MG63 (cell line): ENCODE measurements around the gene COPZ2. TPM values are rescaled to one million over a fixed set of nuclear protein-coding genes. Genes with fewer than 3 reads are reported as not detected.
"Not testable (repeated sequence)": the region's sequence is repeated elsewhere in the genome, so short reads cannot be mapped to it uniquely, and the experiment has no call there.

Source experiments
- DNase-seq: peaks from one replicate; pipeline ENCODE4 v3.0.0-alpha.2; 2020
- H3K27me3 ChIP-seq: fragments of 250-450 bp; sonication (Bioruptor Pico); 2 replicates; pipeline ENCODE4 v1.5.1; 2020; ENCODE audit warnings: mild to moderate bottlenecking, moderate library complexity
- H3K36me3 ChIP-seq: fragments of 250-450 bp; sonication (Bioruptor Pico); 2 replicates; pipeline ENCODE4 v1.5.1; 2020; ENCODE audit warnings: mild to moderate bottlenecking, moderate library complexity
- H3K4me3 ChIP-seq: fragments of 250-450 bp; sonication (Bioruptor Pico); 2 replicates; pipeline ENCODE4 v1.5.1; 2020; ENCODE audit warnings: mild to moderate bottlenecking, moderate library complexity
- H3K9me3 ChIP-seq: fragments of 250-450 bp; sonication (Bioruptor Pico); 2 replicates; pipeline ENCODE4 v1.5.1; 2020; ENCODE audit warnings: mild to moderate bottlenecking, moderate library complexity
- total RNA-seq: library from RNA; depleted of rRNA; stranded (reverse); fragments of >200 nt; shearing (Covaris generic); gene quantifications from 2 replicates; pipeline ENCODE4 v1.2.3, GENCODE V29; 2014; ENCODE audit warnings: low replicate concordance

Gene COPZ2
- total RNA-seq, 1 experiment from 2014 or later = 91.7 TPM

GRCh38 chr17:48003417-48004151 is 34.0 kb downstream of the COPZ2 start:
- DNase-seq = no peak
- Histone ChIP-seq H3K4me3 (no peak overlapping the region), H3K36me3 (no peaks in the 10 kb centered on the region), H3K27me3 (0 out of 2 replicates have a peak, but pooled peaks cover under 1% of the 10 kb centered on the region), H3K9me3 (no peaks in the 10 kb centered on the region)

GRCh38 chr17:48002916-48003416 is 34.6 kb downstream of the COPZ2 start:
- no peaks in the 10 kb centered on the region for H3K9me3 ChIP-seq
- H3K27me3 ChIP-seq = no peaks in the 10 kb centered on the region
- H3K36me3 ChIP-seq = no peaks in the 10 kb centered on the region
- peak; percentile 12 for DNase-seq
- H3K4me3 ChIP-seq = no peak overlapping the region

- DNase-seq = peak; percentile 31
- Histone ChIP-seq H3K36me3 (no peaks in the 10 kb centered on the region), H3K27me3 (no peaks in the 10 kb centered on the region), H3K4me3 (no peak overlapping the region), H3K9me3 (no peaks in the 10 kb centered on the region)
These were observed 35.2 kb downstream of the COPZ2 start for GRCh38 chr17:48002266-48002915.

- H3K9me3 ChIP-seq, DNase-seq, H3K4me3 ChIP-seq, H3K27me3 ChIP-seq, H3K36me3 ChIP-seq: not testable (repeated sequence)
These were observed 35.9 kb downstream of the COPZ2 start for GRCh38 chr17:48001657-48002056.

- no peaks in the 10 kb centered on the region for H3K9me3 ChIP-seq
- H3K36me3 ChIP-seq = no peaks in the 10 kb centered on the region
- H3K4me3 ChIP-seq = no peak overlapping the region
- no peaks in the 10 kb centered on the region for H3K27me3 ChIP-seq
- no peak for DNase-seq
These were observed 36.4 kb downstream of the COPZ2 start for GRCh38 chr17:48001197-48001596.

GRCh38 chr17:47999582-47999981 is 38.0 kb downstream of the COPZ2 start:
- no peak overlapping the region for H3K4me3 ChIP-seq
- no peaks in the 10 kb centered on the region for H3K27me3 ChIP-seq
- H3K9me3 ChIP-seq = no peaks in the 10 kb centered on the region
- H3K36me3 ChIP-seq = no peaks in the 10 kb centered on the region
- DNase-seq = peak; percentile 21

- DNase-seq = no peak
- Histone ChIP-seq H3K9me3 (no peaks in the 10 kb centered on the region), H3K27me3 (no peaks in the 10 kb centered on the region), H3K4me3 (no peak overlapping the region), H3K36me3 (no peaks in the 10 kb centered on the region)
These were observed 39.6 kb downstream of the COPZ2 start for GRCh38 chr17:47998044-47998443.

- Histone ChIP-seq H3K4me3 (no peak overlapping the region), H3K9me3 (no peaks in the 10 kb centered on the region), H3K27me3 (no peaks in the 10 kb centered on the region), H3K36me3 (no peaks in the 10 kb centered on the region)
- DNase-seq = no peak
These were observed 40.0 kb downstream of the COPZ2 start for GRCh38 chr17:47997586-47997985.

- no peaks in the 10 kb centered on the region for H3K27me3 ChIP-seq
- H3K9me3 ChIP-seq = no peaks in the 10 kb centered on the region
- H3K36me3 ChIP-seq = no peaks in the 10 kb centered on the region
- no peak for DNase-seq
- H3K4me3 ChIP-seq = no peak overlapping the region
These were observed 41.4 kb downstream of the COPZ2 start for GRCh38 chr17:47996201-47996600.

GRCh38 chr17:47995241-47995935 is 42.2 kb downstream of the COPZ2 start:
- Histone ChIP-seq H3K4me3 (no peak overlapping the region), H3K36me3 (no peaks in the 10 kb centered on the region), H3K9me3 (no peaks in the 10 kb centered on the region), H3K27me3 (no peaks in the 10 kb centered on the region)
- DNase-seq = no peak

- no peak for DNase-seq
- no peaks in the 10 kb centered on the region for H3K9me3 ChIP-seq
- H3K27me3 ChIP-seq = no peaks in the 10 kb centered on the region
- no peaks in the 10 kb centered on the region for H3K36me3 ChIP-seq
- no peak overlapping the region for H3K4me3 ChIP-seq
These were observed 42.9 kb downstream of the COPZ2 start for GRCh38 chr17:47994724-47995123.

- H3K4me3 ChIP-seq = no peak overlapping the region
- H3K36me3 ChIP-seq = no peaks in the 10 kb centered on the region
- no peaks in the 10 kb centered on the region for H3K9me3 ChIP-seq
- DNase-seq = no peak
- no peaks in the 10 kb centered on the region for H3K27me3 ChIP-seq
These were observed 43.6 kb downstream of the COPZ2 start for GRCh38 chr17:47993964-47994363.

- H3K9me3 ChIP-seq = no peaks in the 10 kb centered on the region
- no peaks in the 10 kb centered on the region for H3K36me3 ChIP-seq
- DNase-seq = no peak
- H3K27me3 ChIP-seq = no peaks in the 10 kb centered on the region
- H3K4me3 ChIP-seq = no peak overlapping the region
These were observed 44.5 kb downstream of the COPZ2 start for GRCh38 chr17:47993031-47993564.

- no peaks in the 10 kb centered on the region for H3K9me3 ChIP-seq
- no peaks in the 10 kb centered on the region for H3K27me3 ChIP-seq
- no peak overlapping the region for H3K4me3 ChIP-seq
- H3K36me3 ChIP-seq = no peaks in the 10 kb centered on the region
- DNase-seq = no peak
These were observed 45.4 kb downstream of the COPZ2 start for GRCh38 chr17:47992216-47992615.

- DNase-seq = no peak
- no peak overlapping the region for H3K4me3 ChIP-seq
These were observed 46.5 kb downstream of the COPZ2 start for GRCh38 chr17:47990962-47991731.

GRCh38 chr17:47989700-47990099 is 47.9 kb downstream of the COPZ2 start:
- Histone ChIP-seq H3K4me3 (no peak overlapping the region), H3K9me3 (no peaks in the 10 kb centered on the region), H3K36me3 (peaks cover 5% of the 10 kb centered on the region), H3K27me3 (no peaks in the 10 kb centered on the region)
- DNase-seq = no peak

More at GRCh38 chr17:47990962-47991731, 46.5 kb downstream of the COPZ2 start:
- H3K36me3 ChIP-seq = no peaks in the 10 kb centered on the region
- H3K9me3 ChIP-seq = no peaks in the 10 kb centered on the region
- no peaks in the 10 kb centered on the region for H3K27me3 ChIP-seq
